Suprapubic skin (tissue), 3 donors: ENCODE measurements around the gene KTN1.

Source experiments
- CTCF ChIP-seq, 2 donors: fragments of 200-600 bp in 1 of 2; fragments of 450-650 bp in 1 of 2; sonication (generic) in 1 of 2; IDR thresholded peaks; one replicate each; pipeline ENCODE4 v1.5.1; 2016 to 2019; ENCODE audit warnings: antibody characterized with exemption in 2 of 2, mild to moderate bottlenecking in 1 of 2, moderate library complexity in 1 of 2
- EP300 ChIP-seq: sonication (generic); formaldehyde crosslinking; IDR thresholded peaks from one replicate; pipeline ENCODE4 v1.6.1; 2017; ENCODE audit warnings: antibody characterized with exemption
- POLR2A ChIP-seq, 2 donors: fragments of 450-650 bp; IDR thresholded peaks; one replicate each; pipeline ENCODE4 v1.6.1; 2017; ENCODE audit warnings: antibody characterized with exemption in 2 of 2, mild to moderate bottlenecking in 2 of 2, moderate library complexity in 2 of 2

- TF ChIP-seq CTCF (IDR thresholded peaks at IDR 0.05) (no peak), EP300 (no peak), POLR2A (IDR thresholded peaks at IDR 0.05) (no peak)
Observed at GRCh38 chr14:55731311-55731872, 151.4 kb downstream of the KTN1 start.
